Tibial artery (tissue), 4 donors: ENCODE measurements around the gene KCNK4.
A peak's percentile ranks its signal among the peaks of the same experiment; 100 is the strongest.

Experiments used
- DNase-seq, 2 donors: peaks; one replicate each; pipeline ENCODE4 v3.0.0-alpha.2; 2019
- H3K27ac ChIP-seq, 2 donors: fragments of 200-600 bp; sonication (generic) in 1 of 2; 1 replicate in 1 of 2; 2 replicates in 1 of 2; pipeline ENCODE4 v1.5.1; 2018 to 2019; ENCODE audit warnings: mild to moderate bottlenecking in 1 of 2
- H3K27me3 ChIP-seq, 2 donors: fragments of 200-600 bp; sonication (generic) in 1 of 2; one replicate each; pipeline versions ENCODE4 v1.5.1 to v1.6.0; 2016 to 2019
- H3K36me3 ChIP-seq, 3 donors: fragments of 200-600 bp; sonication (generic) in 2 of 3; one replicate each; pipeline ENCODE4 v1.5.1; 2016 to 2019; ENCODE audit warnings: mild to moderate bottlenecking in 2 of 3
- H3K4me1 ChIP-seq, 4 donors: fragments of 200-600 bp; sonication (generic) in 2 of 4; 1 replicate in 3 of 4; 2 replicates in 1 of 4; pipeline ENCODE4 v1.5.1; 2016 to 2019
- H3K4me3 ChIP-seq, 2 donors: fragments of 200-600 bp; sonication (generic) in 1 of 2; 1 replicate in 1 of 2; 2 replicates in 1 of 2; pipeline ENCODE4 v1.5.1; 2018 to 2019; ENCODE audit warnings: mild to moderate bottlenecking in 2 of 2
- H3K9me3 ChIP-seq, 3 donors: fragments of 200-600 bp; sonication (generic) in 1 of 3; one replicate each; pipeline ENCODE4 v1.5.1; 2016 to 2019
- CTCF ChIP-seq, 2 experiments: fragments of 200-600 bp in 1 of 2; fragments of 450-650 bp in 1 of 2; IDR thresholded peaks; one replicate each; pipeline ENCODE4 v1.5.1; 2017 to 2019; ENCODE audit warnings: antibody characterized with exemption in 2 of 2, mild to moderate bottlenecking in 1 of 2, moderate library complexity in 1 of 2
- intact Hi-C: fragments of 100-400 bp; cut with DNase I; formaldehyde crosslinking; loops from one replicate; pipeline ENCODE4 v1.15.0; 2023; ENCODE audit warnings: low total_unique reads

Gene KCNK4

GRCh38 chr11:64251753-64252002 is 39.4 kb upstream of the KCNK4 start:
- Histone ChIP-seq H3K27ac (peak overlapping the region; percentile 82), H3K27me3 (no peaks in the 10 kb centered on the region), H3K36me3 (peaks cover 8 to 26% (median 24%) of the 10 kb centered on the region in 3 donors), H3K9me3 (no peaks in the 10 kb centered on the region), H3K4me3 (peak overlapping the region; percentile 81 to 96), H3K4me1 (peaks cover 0 to 43% (median 37%) of the 10 kb centered on the region in 4 donors)
- intact Hi-C loops: no loop called here
- TF ChIP-seq CTCF (IDR thresholded peaks at IDR 0.05): no peak
- no peak for DNase-seq

GRCh38 chr11:64252003-64252872 is 38.9 kb upstream of the KCNK4 start:
- Histone ChIP-seq H3K4me1 (peaks cover 0 to 43% (median 37%) of the 10 kb centered on the region in 4 donors), H3K9me3 (no peaks in the 10 kb centered on the region), H3K4me3 (peak overlapping the region; percentile 81 to 96), H3K27me3 (no peaks in the 10 kb centered on the region), H3K27ac (peak overlapping the region; percentile 82), H3K36me3 (peaks cover 8 to 32% (median 28%) of the 10 kb centered on the region in 3 donors)
- intact Hi-C loops: no loop called here
- DNase-seq: peak in 1 of 2 donors; percentile 86
- peak in 1 of 2 experiments; percentile 10 for TF ChIP-seq CTCF (IDR thresholded peaks at IDR 0.05)

GRCh38 chr11:64253043-64253442 is 38.1 kb upstream of the KCNK4 start:
- H3K27me3 ChIP-seq: no peaks in the 10 kb centered on the region
- peak overlapping the region; percentile 82 for H3K27ac ChIP-seq
- intact Hi-C loops: no loop called here
- peak overlapping the region; percentile 81 to 96 for H3K4me3 ChIP-seq
- DNase-seq: no peak
- peaks cover 8 to 40% (median 33%) of the 10 kb centered on the region in 3 donors for H3K36me3 ChIP-seq
- H3K4me1 ChIP-seq: peaks cover 0 to 37% (median 32%) of the 10 kb centered on the region in 4 donors
- no peak for TF ChIP-seq CTCF (IDR thresholded peaks at IDR 0.05)
- no peaks in the 10 kb centered on the region for H3K9me3 ChIP-seq

GRCh38 chr11:64253481-64253880 is 37.6 kb upstream of the KCNK4 start:
- Histone ChIP-seq H3K27ac (peak overlapping the region; percentile 1 to 82), H3K4me3 (no peak overlapping the region), H3K4me1 (peaks cover 0 to 37% (median 31%) of the 10 kb centered on the region in 4 donors), H3K27me3 (no peaks in the 10 kb centered on the region), H3K9me3 (no peaks in the 10 kb centered on the region), H3K36me3 (peaks cover 8 to 44% (median 38%) of the 10 kb centered on the region in 3 donors)
- intact Hi-C loops: no loop called here
- DNase-seq: peak; percentile 56 to 87
- no peak for TF ChIP-seq CTCF (IDR thresholded peaks at IDR 0.05)

GRCh38 chr11:64254326-64254725 is 36.8 kb upstream of the KCNK4 start:
- Histone ChIP-seq H3K27ac (peak overlapping the region; percentile 1 to 82), H3K4me3 (no peak overlapping the region), H3K4me1 (peaks cover 0 to 37% (median 31%) of the 10 kb centered on the region in 4 donors), H3K27me3 (no peaks in the 10 kb centered on the region), H3K9me3 (no peaks in the 10 kb centered on the region), H3K36me3 (peaks cover 8 to 53% (median 46%) of the 10 kb centered on the region in 3 donors)
- intact Hi-C loops: no loop called here
- no peak for TF ChIP-seq CTCF (IDR thresholded peaks at IDR 0.05)
- DNase-seq: no peak
